Psoas muscle (tissue), 8 donors: ENCODE results near the gene PLXNA4. TPM values are rescaled to one million over a fixed set of nuclear protein-coding genes. Genes with fewer than 3 reads are reported as not detected.

ENCODE experiments used
- ATAC-seq, 4 donors: fragments of 200-7000 bp; cut with Tn5 transposase; one replicate each; pipeline ENCODE4 v1.9.1; 2020; ENCODE audit warnings: moderate library complexity in 3 of 4, mild to moderate bottlenecking in 2 of 4
- DNase-seq, 2 donors: peaks; one replicate each; pipeline ENCODE4 v3.0.0-alpha.2; 2020
- H3K27ac ChIP-seq: fragments of 200-600 bp; one replicate; pipeline ENCODE4 v1.8.0; 2022
- H3K27me3 ChIP-seq, 3 donors: fragments of 200-600 bp in 1 of 3; one replicate each; pipeline versions ENCODE4 v1.6.1 to v1.8.0; 2013 to 2022; ENCODE audit warnings: low read length in 2 of 3, mild to moderate bottlenecking in 2 of 3, moderate library complexity in 1 of 3; ENCODE audit not compliant: insufficient read depth in 3 of 3
- H3K36me3 ChIP-seq, 2 donors: fragments of 200-600 bp in 1 of 2; one replicate each; pipeline versions ENCODE4 v1.6.1 to v1.8.0; 2013 to 2022; ENCODE audit warnings: low read depth in 1 of 2, mild to moderate bottlenecking in 1 of 2, moderate library complexity in 1 of 2; ENCODE audit not compliant: insufficient read depth in 1 of 2
- H3K4me1 ChIP-seq: fragments of 200-600 bp; one replicate; pipeline ENCODE4 v1.8.0; 2022
- H3K4me3 ChIP-seq: fragments of 200-600 bp; one replicate; pipeline ENCODE4 v1.8.0; 2022; ENCODE audit warnings: mild to moderate bottlenecking
- H3K9me3 ChIP-seq: fragments of 200-600 bp; one replicate; pipeline ENCODE4 v1.8.0; 2022
- CTCF ChIP-seq: fragments of 200-600 bp; IDR thresholded peaks from one replicate; pipeline ENCODE4 v1.8.0; 2022; ENCODE audit warnings: antibody characterized with exemption
- WGBS, 3 donors: extraction: QIAGEN DNeasy Blood & Tissue Kit; methylation state at CpG; one replicate each; pipeline versions ENCODE4 v1.1.6 to v1.1.7; 2013; 5-methylcytosine and 5-hydroxymethylcytosine counted together
- intact Hi-C, 2 donors: fragments of 100-400 bp; cut with DNase I; formaldehyde crosslinking; loops; one replicate each; pipeline versions ENCODE4 v1.11.0 to v1.14.2; 2022
- polyA plus RNA-seq, 3 donors: library from polyadenylated mRNA; stranded (reverse); fragments of 200-250 nt; gene quantifications; one replicate each; pipeline ENCODE4 v1.2.3, GENCODE V29; 2013
- total RNA-seq, 4 donors: library from RNA; stranded (reverse); fragmentation: NEBNext Ultra II Directional in 2 of 4; extraction: Animal tissue kit (Norgen Biotek cat#: 25700) in 2 of 4; gene quantifications; one replicate each; pipeline versions ENCODE4 v1.2.1 to v1.2.4, GENCODE V29; 2021 to 2023
- donor health status: healthy with polysubstance abuse.
- donor health status: DM: no; HTN: no; CAD: no; lungs with moderate emphysema.
- donor health status: Bipolar disorder and iron deficiency.
- donor health status: healthy.
- donor health status: DM: yes; HTN: yes; CAD: no.
- donor health status: DM: no; HTN: no; CAD: no.
- donor health status: DM: no; HTN: no; CAD: no.
- donor health status: DM: yes; HTN: yes; CAD: no.

PLXNA4 gene
- total and polyA plus RNA-seq, 7 donors = 0.15 to 2.5 (median 0.88) TPM

- no peak overlapping the region for H3K27ac ChIP-seq
- DNase-seq (no peak), ATAC-seq (peak; percentile 48 to 67 (median 56))
- intact Hi-C loops = loop anchor here in 1 of 2 donors (10.0 kb wide), 1 partner anchor 1097 kb away; no protein-coding TSS in a partner anchor
- no peak for TF ChIP-seq CTCF
- H3K4me3 ChIP-seq = no peak overlapping the region
- no peaks in the 10 kb centered on the region for H3K27me3 ChIP-seq
- no peaks in the 10 kb centered on the region for H3K36me3 ChIP-seq
- no peaks in the 10 kb centered on the region for H3K4me1 ChIP-seq
- 44 to 55% (median 48%) methylated on average over 13 of the region's 13 CpGs for WGBS, 3 donors
- H3K9me3 ChIP-seq = no peaks in the 10 kb centered on the region
Observed at GRCh38 chr7:132328047-132328620, 248.1 kb downstream of the PLXNA4 start.

- Histone ChIP-seq H3K36me3 (no peaks in the 10 kb centered on the region), H3K27ac (no peak overlapping the region), H3K4me3 (no peak overlapping the region), H3K4me1 (no peaks in the 10 kb centered on the region), H3K27me3 (no peaks in the 10 kb centered on the region), H3K9me3 (no peaks in the 10 kb centered on the region)
- DNase-seq = no peak
- 90 to 97% (median 96%) methylated on average over 1 of the region's 1 CpG for WGBS, 3 donors
- no peak for TF ChIP-seq CTCF
- intact Hi-C loops = loop anchor here in 1 of 2 donors (10.0 kb wide), 1 partner anchor 1098 kb away; no protein-coding TSS in a partner anchor
- no peak for ATAC-seq
Observed at GRCh38 chr7:132326878-132327589, 249.2 kb downstream of the PLXNA4 start.

GRCh38 chr7:132322970-132323369, 253.3 kb downstream of the PLXNA4 start:
- Histone ChIP-seq H3K9me3 (no peaks in the 10 kb centered on the region), H3K27ac (no peak overlapping the region), H3K4me1 (no peaks in the 10 kb centered on the region), H3K27me3 (peaks cover 0 to 11% (median 6%) of the 10 kb centered on the region in 3 donors), H3K4me3 (no peak overlapping the region), H3K36me3 (no peaks in the 10 kb centered on the region)
- 52 to 69% (median 52%) methylated on average over 3 of the region's 3 CpGs for WGBS, 3 donors
- DNase-seq (no peak), ATAC-seq (no peak)
- intact Hi-C loops = loop anchor here in 1 of 2 donors (10.0 kb wide), 1 partner anchor 1102 kb away; no protein-coding TSS in a partner anchor
- TF ChIP-seq CTCF = no peak

- H3K36me3 ChIP-seq = no peaks in the 10 kb centered on the region
- no peak overlapping the region for H3K27ac ChIP-seq
- intact Hi-C loops = loop anchor here (2.0 to 10.0 kb wide), 2 partner anchors 259 to 1103 kb away; no protein-coding TSS in a partner anchor
- H3K4me3 ChIP-seq = no peak overlapping the region
- no peaks in the 10 kb centered on the region for H3K9me3 ChIP-seq
- WGBS, 3 donors = 40 to 49% (median 40%) methylated on average over 6 of the region's 6 CpGs
- DNase-seq (no peak), ATAC-seq (no peak)
- TF ChIP-seq CTCF = no peak
- peaks cover 0 to 11% (median 6%) of the 10 kb centered on the region in 3 donors for H3K27me3 ChIP-seq
- no peaks in the 10 kb centered on the region for H3K4me1 ChIP-seq
Observed at GRCh38 chr7:132321387-132321786, 254.9 kb downstream of the PLXNA4 start.
